Right ventricle myocardium superior (tissue), 1 donor: ENCODE data around the gene TAMM41. TPM values are rescaled to one million over a fixed set of nuclear protein-coding genes. Genes with fewer than 3 reads are reported as not detected.

Experiments used
- ATAC-seq: fragments of 200-7000 bp; cut with Tn5 transposase; one replicate; pipeline ENCODE4 v1.9.1; 2020; ENCODE audit warnings: mild to moderate bottlenecking; ENCODE audit not compliant: poor library complexity
- DNase-seq: peaks from one replicate; pipeline ENCODE4 v3.0.0-alpha.2; 2020
- intact Hi-C: fragments of 100-400 bp; cut with DNase I; formaldehyde crosslinking; loops from one replicate; pipeline ENCODE4 v1.11.2; 2022
- total RNA-seq: library from RNA; stranded (reverse); fragmentation: NEBNext Ultra II Directional; extraction: Animal tissue kit (Norgen Biotek cat#: 25700); gene quantifications from one replicate; pipeline ENCODE4 v1.2.1, GENCODE V29; 2021
- donor health status: DM: no; HTN: yes; CAD: no; lungs with severe emphysema.

The TAMM41 gene
- total RNA-seq, 1 donor from 2014 or later: 7.5 TPM

DNA sequence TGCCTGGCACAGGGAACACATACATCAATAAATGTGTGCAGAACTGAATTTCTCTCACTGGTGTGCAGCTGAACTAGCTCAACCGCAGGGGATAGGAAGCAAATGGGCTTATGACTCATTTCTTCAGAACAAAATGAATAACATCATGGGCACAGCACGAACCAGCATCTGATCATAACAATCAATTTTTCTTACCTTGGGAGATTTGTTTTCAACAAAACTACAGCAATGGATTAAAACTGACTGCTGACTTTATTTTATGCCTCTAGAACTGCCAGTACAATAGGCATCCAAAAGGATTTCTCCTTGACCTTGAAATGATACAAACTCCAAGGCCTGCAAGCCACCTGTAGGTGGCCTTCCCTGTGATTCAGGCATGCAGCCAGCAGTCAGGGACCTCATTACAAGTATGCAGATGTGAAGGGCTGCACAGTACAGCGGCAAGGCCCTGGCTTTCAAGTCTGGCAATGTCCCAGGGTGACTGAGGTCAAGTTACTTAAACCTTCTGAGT lies 26.1 kb downstream of the TAMM41 start:
- DNase-seq (no peak), ATAC-seq (no peak)
- intact Hi-C loops: no loop called here

DNA sequence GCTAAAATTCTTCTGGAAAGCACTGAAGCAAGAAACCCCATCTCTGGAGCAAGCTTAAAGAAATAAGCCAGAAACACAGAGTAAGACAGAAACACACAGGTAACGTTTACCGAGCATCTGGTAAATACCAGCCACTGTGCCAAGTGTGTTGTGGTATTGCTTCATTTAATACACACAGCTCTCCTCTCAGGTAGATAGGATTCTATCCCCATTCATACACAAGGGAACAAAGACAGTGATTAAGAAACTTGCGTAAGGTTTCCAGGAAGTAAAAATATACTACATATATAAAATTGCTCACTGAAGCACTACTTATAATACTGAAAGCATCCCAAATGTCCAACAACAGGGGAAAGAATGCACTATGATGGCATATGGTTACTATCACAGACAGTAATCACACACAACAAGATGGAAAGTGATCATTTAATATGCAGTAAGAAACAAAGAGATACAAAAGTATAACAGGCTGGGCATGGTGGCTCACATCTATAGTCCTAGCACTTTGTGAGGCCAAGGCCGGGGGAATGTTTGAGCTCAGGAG lies 27.5 kb downstream of the TAMM41 start:
- ATAC-seq: no peak
- intact Hi-C loops: no loop called here
- DNase-seq: no peak

DNA sequence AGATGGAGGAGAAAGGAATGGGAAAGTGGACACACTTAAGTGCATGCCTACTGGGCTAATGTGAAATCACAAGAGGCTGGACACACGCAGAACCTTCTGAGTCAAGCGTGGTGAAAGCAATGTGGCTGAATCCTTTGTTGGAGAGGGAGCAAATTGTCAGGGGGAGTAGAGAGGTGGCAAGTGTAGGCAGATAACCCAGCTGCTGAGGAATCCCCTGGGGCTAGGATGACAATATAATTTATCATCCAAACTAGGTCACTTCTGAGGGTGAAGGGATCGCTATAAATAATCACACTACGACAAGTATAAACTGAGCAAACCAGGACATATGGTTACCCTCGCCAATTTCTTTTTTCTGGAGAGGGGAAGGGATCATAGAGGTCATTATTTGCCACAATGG lies 28.7 kb downstream of the TAMM41 start:
- ATAC-seq: peak; percentile 22
- intact Hi-C loops: no loop called here
- no peak for DNase-seq

DNA sequence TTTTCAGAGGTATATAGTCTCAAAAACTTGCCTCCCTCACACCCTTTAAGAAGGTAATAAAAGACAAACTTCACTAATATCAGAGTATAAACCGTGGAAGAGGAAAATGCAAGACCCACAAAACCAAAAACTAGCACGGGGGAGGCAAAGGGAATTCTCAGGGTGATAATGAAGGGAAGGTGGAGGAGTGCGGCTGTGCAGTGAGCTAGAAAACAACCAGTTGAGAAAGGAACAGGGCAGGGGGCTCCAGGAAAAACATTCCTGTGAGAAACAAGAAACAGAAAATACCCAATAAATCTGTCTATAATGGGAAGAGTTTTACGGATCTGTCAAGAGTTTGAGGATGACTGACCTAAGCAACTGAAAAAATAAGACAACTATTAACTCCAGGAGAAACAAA lies 31.6 kb downstream of the TAMM41 start:
- intact Hi-C loops: no loop called here
- ATAC-seq (no peak), DNase-seq (no peak)

DNA sequence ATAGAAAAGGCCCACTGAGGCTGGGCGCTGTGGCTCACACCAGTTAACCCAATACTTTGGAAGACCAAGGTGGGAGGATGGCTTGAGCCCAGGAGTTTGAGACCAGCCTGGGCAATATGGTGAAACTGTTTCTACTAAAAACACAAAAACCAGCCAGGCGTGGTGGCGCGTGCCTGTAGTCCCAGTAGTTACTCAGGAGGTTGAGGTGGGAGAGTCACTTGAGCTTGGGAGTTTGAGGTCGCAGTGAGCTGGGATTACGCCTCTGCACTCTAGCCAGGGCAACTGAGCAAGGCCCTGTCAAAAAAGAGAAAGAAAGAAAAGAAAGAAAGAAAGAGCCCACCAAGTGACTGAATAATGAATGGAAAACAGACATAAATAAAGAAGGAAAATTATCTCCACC lies 32.0 kb downstream of the TAMM41 start:
- DNase-seq: no peak
- intact Hi-C loops: no loop called here
- no peak for ATAC-seq

DNA sequence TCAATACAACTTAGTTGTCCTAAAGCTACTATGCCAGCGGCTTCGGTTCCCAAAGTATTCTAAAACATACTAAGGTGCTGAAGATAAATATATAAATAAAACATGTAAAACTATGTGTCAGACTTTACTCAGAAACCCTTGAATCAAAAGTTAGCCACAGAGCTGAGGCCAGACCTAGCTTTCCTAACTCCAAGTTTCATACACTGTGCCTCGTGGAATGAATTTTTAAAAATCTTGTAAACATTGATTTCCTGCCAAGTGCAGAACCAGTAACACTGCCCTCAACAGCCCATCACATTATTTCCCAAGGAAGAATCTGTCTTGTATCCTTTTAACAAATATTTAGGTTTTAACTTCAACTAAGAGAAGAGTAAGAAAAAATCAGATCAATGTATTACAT lies 36.4 kb downstream of the TAMM41 start:
- no peak for DNase-seq
- intact Hi-C loops: no loop called here
- no peak for ATAC-seq

DNA sequence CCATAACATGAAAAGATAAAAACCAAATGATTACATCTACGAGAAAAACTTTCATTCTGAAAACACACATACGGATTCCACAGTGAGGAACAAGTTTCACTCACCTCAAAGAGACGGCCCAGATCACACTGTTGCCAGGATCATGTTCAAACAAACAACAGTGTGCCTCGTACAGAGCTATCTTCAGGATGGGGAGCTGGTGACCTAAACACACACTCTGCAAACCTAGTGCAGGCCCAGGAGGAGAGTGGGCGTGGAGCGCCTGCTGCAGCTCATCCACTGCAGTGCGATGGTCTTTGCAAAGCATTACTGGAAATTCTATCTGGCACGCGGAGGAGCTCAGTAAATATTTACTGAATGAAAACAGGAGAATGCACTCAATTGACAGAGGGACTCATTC lies 38.5 kb downstream of the TAMM41 start:
- ATAC-seq (no peak), DNase-seq (no peak)
- intact Hi-C loops: no loop called here

DNA sequence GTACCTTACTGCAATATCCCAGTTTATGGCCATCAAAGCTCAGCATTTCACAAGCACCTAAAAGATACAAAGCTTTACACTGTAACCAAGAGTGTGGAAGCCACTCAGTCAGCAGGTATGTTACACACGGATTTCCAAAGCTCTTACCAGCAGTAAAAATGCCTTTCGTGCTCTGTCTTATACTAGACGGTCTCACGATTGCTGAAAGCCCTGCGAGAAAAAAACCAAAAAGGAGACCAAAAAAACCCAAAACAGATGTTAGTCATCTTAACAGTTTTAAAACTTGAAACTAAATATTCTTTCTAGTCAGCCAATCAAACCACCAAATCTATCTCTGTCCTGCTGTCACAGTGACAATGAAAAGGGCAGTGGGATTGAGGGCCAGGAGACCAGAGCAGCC lies 39.0 kb downstream of the TAMM41 start:
- intact Hi-C loops: no loop called here
- no peak for DNase-seq
- no peak for ATAC-seq

DNA sequence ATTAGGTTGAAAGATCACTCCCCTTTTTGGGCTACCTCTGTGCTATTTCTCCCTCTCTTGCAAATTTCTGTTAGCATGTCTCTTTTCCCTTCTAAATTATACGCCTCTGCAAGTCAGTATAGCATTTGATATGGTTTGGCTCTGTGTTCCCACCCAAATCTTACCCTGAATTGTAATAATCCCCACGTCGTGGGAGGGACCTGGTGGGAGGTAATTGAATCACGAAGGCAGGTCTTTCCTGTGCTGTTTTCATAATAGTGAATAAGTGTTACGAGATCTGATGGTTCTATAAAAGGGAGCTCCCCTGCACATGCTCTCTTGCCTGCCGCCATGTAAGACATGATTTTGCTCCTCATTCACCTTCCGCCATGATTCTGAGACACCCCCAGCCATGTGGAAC lies 41.0 kb downstream of the TAMM41 start:
- no peak for ATAC-seq
- intact Hi-C loops: no loop called here

DNA sequence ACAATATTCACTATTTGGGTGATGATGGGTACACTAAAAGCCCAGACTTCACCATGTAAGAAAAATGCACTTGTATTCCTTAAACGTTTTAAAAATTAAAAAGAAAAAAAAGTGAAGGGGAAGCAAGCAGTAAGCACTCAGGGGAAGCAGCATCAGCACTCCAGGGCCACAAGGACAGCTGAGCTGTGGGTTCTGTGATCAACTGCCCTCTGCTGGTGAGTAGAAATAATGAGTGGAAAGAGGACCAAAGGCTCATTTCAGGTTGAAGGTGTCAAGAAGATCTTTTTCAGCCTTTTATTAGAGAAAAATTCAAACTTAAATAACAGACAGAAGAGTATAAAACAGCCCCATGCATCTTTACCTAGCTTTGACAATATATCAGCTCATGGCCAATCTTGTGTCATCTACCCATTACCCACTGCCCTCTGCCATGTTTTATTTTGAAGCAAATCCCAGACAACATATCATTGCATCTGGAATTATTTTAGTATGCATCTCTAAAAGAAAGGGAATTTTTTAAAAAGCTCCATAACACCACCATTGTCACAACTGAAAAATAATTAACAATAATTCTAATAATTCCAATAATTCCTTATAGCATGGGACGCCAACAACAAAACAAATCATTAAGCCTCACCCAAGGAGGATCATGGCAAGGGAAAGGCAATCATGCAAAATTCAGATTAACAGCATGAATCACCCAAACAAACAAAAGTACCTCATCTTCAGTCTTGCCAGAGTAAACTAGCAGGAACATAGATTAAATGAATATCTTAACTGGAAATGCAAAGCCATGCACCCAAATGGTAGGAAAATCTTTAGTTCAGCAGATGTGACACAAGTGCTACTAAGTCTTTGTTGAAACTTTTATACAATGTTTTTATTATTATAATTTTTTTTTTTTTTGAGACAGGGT lies 42.5 kb downstream of the TAMM41 start:
- peak; percentile 78 for ATAC-seq
- DNase-seq: peak; percentile 47
- intact Hi-C loops: loop anchor here (5.0 kb wide), 1 partner anchor 427 kb away; no protein-coding TSS in a partner anchor

More for the DNA sequence above, 41.0 kb downstream of the TAMM41 start:
- DNase-seq: no peak

DNA sequence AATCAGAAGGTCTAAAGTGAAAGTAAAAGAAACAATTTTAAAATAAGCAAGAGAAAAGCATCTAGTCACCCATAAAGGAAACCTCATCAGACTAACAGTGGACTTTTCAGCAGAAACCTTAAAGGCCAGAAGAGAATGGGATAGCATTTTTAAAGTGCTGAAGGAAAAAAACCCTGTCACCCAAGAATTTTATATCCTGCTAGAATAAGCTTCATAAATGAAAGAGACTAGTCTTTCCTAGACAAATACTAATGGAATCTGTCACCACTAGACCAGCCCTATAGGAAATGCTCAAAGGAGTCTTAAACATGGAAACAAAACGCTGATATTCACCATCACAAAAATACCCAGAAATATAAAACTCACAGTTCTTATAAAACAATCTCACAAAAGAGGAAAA lies 46.9 kb downstream of the TAMM41 start:
- no peak for DNase-seq
- no peak for ATAC-seq
- intact Hi-C loops: loop anchor here (5.0 kb wide), 2 partner anchors 137 to 422 kb away; no protein-coding TSS in a partner anchor

DNA sequence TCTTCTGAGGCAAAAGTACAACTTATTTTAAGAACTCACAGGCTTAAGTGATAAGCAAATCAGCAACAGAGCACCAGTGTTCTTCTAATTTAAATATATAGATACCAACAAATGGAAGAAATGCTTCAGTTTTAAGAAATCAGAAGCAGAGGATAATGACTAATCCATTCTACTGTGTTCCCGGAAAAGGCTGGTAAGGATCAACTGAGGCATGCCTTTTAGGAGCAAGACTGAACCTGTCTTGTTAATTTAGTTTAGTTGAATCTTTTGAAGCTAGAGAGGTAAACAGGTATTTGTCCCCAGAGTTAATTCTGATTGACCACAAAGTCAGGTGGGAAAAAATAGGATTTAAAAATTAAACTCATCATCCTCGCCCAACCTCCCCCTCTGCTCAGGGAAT lies 51.8 kb downstream of the TAMM41 start:
- no peak for ATAC-seq
- intact Hi-C loops: loop anchor here (5.0 kb wide), 1 partner anchor 133 kb away; no protein-coding TSS in a partner anchor
- no peak for DNase-seq

DNA sequence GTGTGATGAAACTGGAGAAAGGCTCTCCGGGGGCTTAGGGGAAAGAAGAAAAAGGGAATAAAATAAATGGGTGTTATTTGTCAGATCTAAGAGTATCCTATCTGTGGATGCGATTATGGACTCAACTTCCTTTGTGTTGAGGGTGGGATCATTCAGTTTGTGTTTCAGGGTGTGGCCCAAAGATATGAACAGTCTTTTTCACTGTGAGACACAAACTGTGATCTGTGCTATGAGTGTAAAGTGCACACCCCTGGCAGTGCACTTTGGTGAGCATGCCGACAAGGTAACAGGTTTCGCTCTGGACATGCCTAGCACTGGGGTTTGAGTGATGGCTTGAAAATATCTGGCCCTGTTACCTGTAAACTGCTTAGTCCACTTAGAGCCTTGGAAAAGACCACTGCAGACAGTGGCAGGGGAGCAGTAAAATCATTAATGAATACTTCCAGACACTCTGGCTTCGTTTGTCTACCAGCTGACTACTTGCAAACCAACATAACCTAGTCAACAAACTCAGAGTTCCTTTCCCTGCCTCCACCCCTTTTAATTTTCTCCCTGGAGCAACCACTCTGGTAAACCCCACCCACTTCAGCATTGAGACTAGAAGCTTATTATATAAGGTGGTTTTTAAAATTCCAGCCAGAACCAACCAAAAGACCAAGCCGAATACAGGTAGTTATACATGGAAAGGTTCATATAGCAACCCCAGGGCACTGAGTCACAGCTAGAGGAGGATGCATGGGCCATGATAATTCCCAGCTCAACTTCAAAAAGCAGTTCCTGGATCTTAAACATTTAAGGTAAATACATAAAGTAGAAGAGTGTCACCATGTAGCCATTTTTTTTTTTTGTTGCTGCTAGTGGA lies 55.1 kb downstream of the TAMM41 start:
- no peak for DNase-seq
- intact Hi-C loops: no loop called here
- ATAC-seq: no peak

DNA sequence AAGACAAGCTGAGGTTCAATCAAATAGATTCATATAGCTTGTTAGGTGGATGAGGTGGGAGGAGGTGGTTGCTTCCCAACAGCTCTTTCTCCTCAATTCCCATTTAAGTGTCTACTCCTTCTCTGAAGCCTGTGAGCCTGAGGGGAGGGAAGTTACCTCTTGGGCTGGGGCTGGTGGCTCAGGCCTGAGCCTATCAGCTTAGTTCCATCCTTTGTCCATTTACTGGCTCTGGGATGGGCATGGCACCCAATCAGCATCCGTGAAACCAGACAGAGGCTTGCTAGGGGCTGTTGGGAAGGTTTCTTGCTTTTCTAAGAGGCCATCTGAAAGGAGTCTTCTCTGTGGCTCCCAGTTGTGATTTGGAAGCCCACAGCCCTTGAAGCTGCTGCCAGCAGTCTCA lies 57.3 kb downstream of the TAMM41 start:
- ATAC-seq (no peak), DNase-seq (no peak)
- intact Hi-C loops: no loop called here

DNA sequence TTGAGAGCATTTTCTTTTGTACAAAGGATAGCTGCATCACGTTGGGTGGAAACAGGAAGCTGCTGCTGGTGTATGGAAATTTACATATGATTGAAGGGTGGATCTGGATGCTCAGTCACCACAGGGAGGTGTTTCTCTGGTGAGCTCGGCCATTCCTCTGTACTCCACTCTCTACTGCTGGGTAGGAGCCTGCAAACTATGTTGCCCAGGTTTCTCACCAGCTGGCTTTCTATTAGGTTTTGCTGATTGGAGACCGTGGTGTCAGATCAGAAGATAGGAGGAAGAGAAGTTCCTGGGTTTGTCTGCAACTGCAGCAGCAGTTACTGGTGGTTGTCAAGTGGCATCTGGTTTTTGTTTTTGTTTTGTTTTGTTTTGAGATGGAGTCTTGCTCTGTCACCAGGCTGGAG lies 61.7 kb downstream of the TAMM41 start:
- ATAC-seq (no peak), DNase-seq (no peak)
- intact Hi-C loops: no loop called here

DNA sequence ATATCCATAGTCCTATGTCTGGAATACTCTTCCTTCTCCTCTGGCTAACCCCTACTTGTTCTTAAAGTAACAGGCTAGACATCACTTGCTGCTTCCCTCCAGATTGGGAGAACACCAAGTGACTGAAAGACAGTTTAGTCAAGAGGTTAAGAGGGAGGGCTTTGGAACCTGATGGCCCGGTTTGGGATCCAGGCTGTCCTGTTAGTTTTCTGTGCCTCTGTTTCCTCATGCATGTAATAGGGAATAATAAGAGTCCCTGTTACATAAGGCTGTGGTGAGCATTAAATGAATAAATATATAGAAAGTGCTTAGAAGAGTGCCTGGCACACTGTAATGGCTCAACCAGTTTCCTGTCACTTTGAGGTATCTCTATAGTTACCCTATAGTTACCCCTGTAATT lies 66.3 kb downstream of the TAMM41 start:
- intact Hi-C loops: no loop called here
- DNase-seq: no peak
- ATAC-seq: no peak

DNA sequence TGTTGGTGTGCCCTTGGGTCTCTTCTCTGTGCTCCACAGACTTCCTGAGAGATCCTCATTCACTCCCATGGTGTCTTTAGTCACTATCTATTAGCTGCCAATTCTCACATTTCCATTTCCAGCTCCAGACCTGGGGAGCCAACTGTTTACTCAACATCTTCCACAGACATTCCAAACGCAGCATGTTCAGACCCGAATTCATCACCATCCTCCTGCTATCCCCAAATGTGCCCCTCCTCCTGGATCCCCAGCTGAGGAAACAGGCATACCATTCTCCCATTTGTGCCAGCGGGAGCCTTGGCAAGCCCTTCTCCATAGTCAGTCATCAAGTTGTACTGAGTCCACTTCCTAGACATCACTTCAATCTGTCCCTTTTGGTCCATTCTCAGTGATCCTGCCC lies 67.1 kb downstream of the TAMM41 start:
- intact Hi-C loops: no loop called here
- DNase-seq (no peak), ATAC-seq (no peak)

DNA sequence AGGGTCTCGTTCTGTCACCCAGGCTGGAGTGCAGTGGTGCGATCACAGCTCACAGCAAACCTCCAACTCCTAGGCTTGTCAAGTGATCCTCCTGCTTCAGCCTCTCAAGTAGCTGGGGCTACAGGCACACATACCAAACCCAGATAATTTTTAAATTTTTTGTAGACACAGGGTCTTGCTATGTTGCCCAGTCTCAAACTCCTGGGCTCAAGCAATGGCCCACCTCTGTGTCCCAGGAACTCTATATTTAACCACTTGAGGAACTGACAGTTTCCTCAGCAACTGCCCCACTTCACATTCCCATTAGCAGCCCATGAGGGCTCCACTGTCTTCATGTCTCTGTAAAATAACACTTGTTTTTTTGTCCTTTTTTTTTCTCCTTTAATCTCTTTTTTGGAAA lies 68.4 kb downstream of the TAMM41 start:
- no peak for DNase-seq
- intact Hi-C loops: no loop called here
- no peak for ATAC-seq

DNA sequence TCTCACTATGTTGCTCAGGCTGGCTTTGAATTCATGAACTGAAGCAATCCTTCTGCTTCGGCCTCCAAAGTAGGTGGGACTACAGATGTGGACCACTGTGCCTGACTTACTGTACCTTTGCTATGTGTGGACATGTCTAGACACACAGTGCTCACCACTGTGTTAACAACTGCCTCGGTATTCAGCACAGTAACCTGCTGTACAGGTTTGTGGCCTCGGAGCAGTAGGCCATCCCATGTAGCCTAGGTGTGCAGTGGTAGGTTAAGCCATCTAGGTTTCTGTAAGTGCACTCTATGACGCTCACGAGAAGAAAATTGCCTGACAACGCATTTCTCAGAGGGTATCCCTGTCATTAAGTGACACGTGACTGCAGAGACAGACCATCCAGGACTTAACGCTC lies 70.3 kb downstream of the TAMM41 start:
- no peak for ATAC-seq
- intact Hi-C loops: no loop called here

More for the DNA sequence above, 70.3 kb downstream of the TAMM41 start:
- DNase-seq: no peak
